Measurements from ENCODE around the gene LMCD1.

DNA sequence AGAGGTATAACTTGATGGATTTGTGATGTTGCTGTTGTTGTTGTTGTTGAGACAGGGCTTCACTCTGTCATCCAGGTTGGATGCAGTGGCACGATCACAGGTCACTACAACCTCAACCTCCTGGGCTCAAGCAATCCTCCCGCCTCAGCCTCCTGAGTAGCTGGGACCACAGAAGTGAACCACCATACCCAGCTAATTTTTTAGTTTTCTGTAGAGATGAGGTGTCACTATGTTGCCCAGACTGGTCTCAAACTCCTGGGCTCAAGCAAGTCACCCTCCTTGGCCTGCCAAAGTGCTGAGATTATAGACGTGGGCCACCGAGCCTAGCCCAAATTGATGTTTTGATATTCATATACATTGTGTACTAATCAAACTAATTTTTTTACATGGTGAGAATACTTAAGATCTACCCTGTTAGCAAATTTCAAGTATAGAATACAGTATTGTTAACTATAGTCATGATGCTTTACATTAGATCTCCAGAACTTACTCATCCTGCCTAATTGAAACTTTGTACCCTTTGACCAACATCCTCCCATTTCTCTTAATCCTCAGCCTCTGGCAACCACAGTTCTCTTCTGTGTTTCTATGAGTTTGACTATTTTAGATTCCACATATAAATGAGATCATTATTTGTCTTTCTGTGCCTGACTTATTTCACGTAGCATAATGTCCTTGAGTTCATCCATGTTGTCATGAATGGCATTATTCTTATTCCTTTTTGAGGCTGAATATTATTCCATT, 23.2 kb downstream of the LMCD1 start:
- TF ChIP-seq, protein P1, sequence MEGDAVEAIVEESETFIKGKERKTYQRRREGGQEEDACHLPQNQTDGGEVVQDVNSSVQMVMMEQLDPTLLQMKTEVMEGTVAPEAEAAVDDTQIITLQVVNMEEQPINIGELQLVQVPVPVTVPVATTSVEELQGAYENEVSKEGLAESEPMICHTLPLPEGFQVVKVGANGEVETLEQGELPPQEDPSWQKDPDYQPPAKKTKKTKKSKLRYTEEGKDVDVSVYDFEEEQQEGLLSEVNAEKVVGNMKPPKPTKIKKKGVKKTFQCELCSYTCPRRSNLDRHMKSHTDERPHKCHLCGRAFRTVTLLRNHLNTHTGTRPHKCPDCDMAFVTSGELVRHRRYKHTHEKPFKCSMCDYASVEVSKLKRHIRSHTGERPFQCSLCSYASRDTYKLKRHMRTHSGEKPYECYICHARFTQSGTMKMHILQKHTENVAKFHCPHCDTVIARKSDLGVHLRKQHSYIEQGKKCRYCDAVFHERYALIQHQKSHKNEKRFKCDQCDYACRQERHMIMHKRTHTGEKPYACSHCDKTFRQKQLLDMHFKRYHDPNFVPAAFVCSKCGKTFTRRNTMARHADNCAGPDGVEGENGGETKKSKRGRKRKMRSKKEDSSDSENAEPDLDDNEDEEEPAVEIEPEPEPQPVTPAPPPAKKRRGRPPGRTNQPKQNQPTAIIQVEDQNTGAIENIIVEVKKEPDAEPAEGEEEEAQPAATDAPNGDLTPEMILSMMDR (IDR thresholded peaks at IDR 0.05) = no peak
- TF ChIP-seq POLR2A (IDR thresholded peaks at IDR 0.05; ENCODE audit: low read depth) (no peak), POLR2AphosphoS5 (IDR thresholded peaks at IDR 0.05) (no peak), EP300 (IDR thresholded peaks at IDR 0.05) (no peak)
